Choroid plexus epithelial cell (primary cell): Measurements from ENCODE around the gene AAGAB.
A peak's percentile ranks its signal among the peaks of the same experiment; 100 is the strongest.

Experiments used
- DNase-seq: peaks from one replicate; pipeline ENCODE4 v3.0.0-alpha.2; 2010; ENCODE audit warnings: low read depth
- H3K4me3 ChIP-seq: 2 replicates; pipeline ENCODE4 v1.5.1; 2011; ENCODE audit warnings: low read depth, mild to moderate bottlenecking, control low read depth, low read length, moderate library complexity
- CTCF ChIP-seq: conservative IDR thresholded peaks from 2 replicates; pipeline ENCODE4 v1.5.1; 2011; ENCODE audit warnings: low read depth, mild to moderate bottlenecking, control low read depth, inconsistent platforms, low read length, moderate library complexity

Gene AAGAB

GRCh38 chr15:67173005-67173404 lies 81.5 kb downstream of the AAGAB start:
- TF ChIP-seq CTCF, result no peak

GRCh38 chr15:67172172-67172571 lies 82.3 kb downstream of the AAGAB start:
- H3K4me3 ChIP-seq, result no peak overlapping the region
- DNase-seq, result no peak
- no peak for TF ChIP-seq CTCF

More at GRCh38 chr15:67173005-67173404, 81.5 kb downstream of the AAGAB start:
- no peak overlapping the region for H3K4me3 ChIP-seq
- no peak for DNase-seq

- TF ChIP-seq CTCF, result no peak
- DNase-seq, result no peak
- no peak overlapping the region for H3K4me3 ChIP-seq
Observed at GRCh38 chr15:67171471-67171870, 83.0 kb downstream of the AAGAB start.

- no peak for TF ChIP-seq CTCF
Observed at GRCh38 chr15:67170143-67170925, 84.1 kb downstream of the AAGAB start.

DNA sequence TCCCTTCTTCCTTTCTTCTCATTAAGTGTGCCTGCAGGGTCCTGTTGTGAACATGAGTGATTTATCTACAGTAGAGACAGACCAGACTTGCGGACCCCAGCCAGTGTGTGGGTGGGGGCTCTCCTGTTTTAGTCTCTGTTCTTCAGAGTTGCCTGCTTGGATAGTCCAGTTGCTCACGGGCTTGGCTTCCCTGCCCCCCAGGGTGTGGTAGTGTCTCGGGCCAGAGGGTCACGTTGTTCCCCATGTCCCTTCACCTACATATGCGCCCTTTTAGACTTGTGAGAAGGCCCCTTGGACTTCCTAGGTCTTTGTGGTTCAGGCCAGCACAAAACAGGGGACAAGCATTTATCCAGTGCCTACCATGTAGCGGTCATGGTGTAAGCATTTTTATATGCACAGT lies 85.8 kb downstream of the AAGAB start:
- no peak overlapping the region for H3K4me3 ChIP-seq
- no peak for DNase-seq
- no peak for TF ChIP-seq CTCF

More at GRCh38 chr15:67170143-67170925, 84.1 kb downstream of the AAGAB start:
- no peak overlapping the region for H3K4me3 ChIP-seq
- DNase-seq, result no peak

GRCh38 chr15:67167091-67167490 lies 87.4 kb downstream of the AAGAB start:
- peak overlapping the region; percentile 28 for H3K4me3 ChIP-seq
- no peak for TF ChIP-seq CTCF

More at GRCh38 chr15:67167091-67167490, 87.4 kb downstream of the AAGAB start:
- no peak for DNase-seq
